H1 (cell line): ENCODE data around the gene PRMT2. TPM values are rescaled to one million over a fixed set of nuclear protein-coding genes. Genes with fewer than 3 reads are reported as not detected.

Experiments
- CTCF ChIA-PET: fragments of 300-600 bp; sonication (Branson Sonifier 250); formaldehyde crosslinking; loops from one replicate; lab custom pipeline; 2021; ENCODE audit not compliant: partially characterized antibody; lab: Charles Lee
- POLR2A ChIA-PET: fragments of 300-600 bp; sonication (Branson Sonifier 250); formaldehyde crosslinking; loops from one replicate; lab custom pipeline; 2021; ENCODE audit warnings: inconsistent platforms; ENCODE audit not compliant: partially characterized antibody; lab: Charles Lee
- DNase-seq, 2 experiments: peaks; one replicate each; pipeline versions ENCODE4 v3.0.0 to v3.0.0-alpha.2; 2010 to 2022; ENCODE audit warnings: low spot score in 2 of 2, low read depth in 1 of 2, mixed read lengths in 1 of 2
- FAIRE-seq: peaks from 2 replicates; lab custom pipeline; 2011; peaks lifted over from hg19 to GRCh38; lab: Jason Lieb, UNC
- H2AFZ ChIP-seq: 2 replicates; pipeline ENCODE4 v1.8.1; 2012; ENCODE audit warnings: low read length, inconsistent platforms
- H2AK5ac ChIP-seq: 2 replicates; pipeline ENCODE4 v1.6.1; 2013; ENCODE audit warnings: low read depth, low read length
- H2BK120ac ChIP-seq: replicated peaks from 2 replicates; pipeline ENCODE3; 2013; ENCODE audit warnings: low read depth, low read length, inconsistent platforms
- H2BK12ac ChIP-seq: 2 replicates; pipeline ENCODE4 v1.6.1; 2013; ENCODE audit warnings: low read depth, low read length
- H2BK15ac ChIP-seq: 2 replicates; pipeline ENCODE4 v1.6.1; 2013; ENCODE audit warnings: low read length
- H2BK20ac ChIP-seq: 2 replicates; pipeline ENCODE4 v1.6.1; 2013; ENCODE audit warnings: low read length
- H2BK5ac ChIP-seq: 2 replicates; pipeline ENCODE4 v1.6.1; 2013; ENCODE audit warnings: low read depth, low read length
- H3K14ac ChIP-seq: 2 replicates; pipeline ENCODE4 v1.6.1; 2013; ENCODE audit warnings: inconsistent platforms; ENCODE audit not compliant: insufficient read length
- H3K18ac ChIP-seq: 2 replicates; pipeline ENCODE4 v1.6.1; 2013; ENCODE audit warnings: low read length; ENCODE audit errors: extremely low read depth
- H3K23ac ChIP-seq: 2 replicates; pipeline ENCODE4 v1.6.1; 2013; ENCODE audit warnings: inconsistent platforms; ENCODE audit not compliant: insufficient read length
- H3K23me2 ChIP-seq: 2 replicates; pipeline ENCODE4 v1.6.1; 2013; ENCODE audit warnings: low read depth, low read length
- H3K27ac ChIP-seq: 2 replicates; pipeline ENCODE4 v1.6.1; 2011; ENCODE audit warnings: low read depth, low read length, inconsistent platforms
- H3K27me3 ChIP-seq, 4 experiments: replicated peaks in 1 of 4; 1 replicate in 1 of 4; 2 replicates in 3 of 4; pipeline versions ENCODE4 v1.6.1 to v1.8.1; 2011 to 2013; ENCODE audit warnings: low read length in 3 of 4, mild to moderate bottlenecking in 3 of 4, inconsistent platforms in 2 of 4, mixed read lengths in 2 of 4, moderate library complexity in 1 of 4; ENCODE audit not compliant: control insufficient read depth in 3 of 4, insufficient read depth in 3 of 4; ENCODE audit errors: extremely low read depth in 1 of 4
- H3K36me3 ChIP-seq, 4 experiments: 2 replicates each; pipeline versions ENCODE4 v1.6.1 to v1.8.1; 2011 to 2013; ENCODE audit warnings: mild to moderate bottlenecking in 4 of 4, low read length in 3 of 4, moderate library complexity in 2 of 4, control low read depth in 1 of 4, inconsistent platforms in 1 of 4; ENCODE audit not compliant: insufficient read depth in 4 of 4, control insufficient read depth in 2 of 4
- H3K4ac ChIP-seq: replicated peaks from 2 replicates; pipeline ENCODE3; 2013; ENCODE audit warnings: low read length, low read depth, mixed read lengths, inconsistent platforms; ENCODE audit not compliant: insufficient read length
- H3K4me1 ChIP-seq, 4 experiments: replicated peaks in 1 of 4; 1 replicate in 1 of 4; 2 replicates in 3 of 4; pipeline versions ENCODE4 v1.6.1 to v1.8.1; 2011 to 2013; ENCODE audit warnings: low read length in 3 of 4, inconsistent platforms in 2 of 4, mixed read lengths in 1 of 4; ENCODE audit not compliant: insufficient read depth in 4 of 4, control insufficient read depth in 3 of 4
- H3K4me2 ChIP-seq, 2 experiments: 2 replicates each; pipeline versions ENCODE4 v1.6.1 to v1.8.1; 2011 to 2013; ENCODE audit warnings: low read depth in 2 of 2, low read length in 2 of 2, control low read depth in 1 of 2, inconsistent platforms in 1 of 2, mild to moderate bottlenecking in 1 of 2; ENCODE audit not compliant: insufficient read depth in 1 of 2
- H3K4me3 ChIP-seq, 4 experiments: fragments of 200-600, 300-600 bp in 1 of 4; sonication (generic), shearing (Covaris generic), sonication (Bioruptor Twin) in 1 of 4; 2 replicates each; pipeline versions ENCODE4 v1.5.1 to v1.8.1; 2011 to 2016; ENCODE audit warnings: low read length in 4 of 4, low read depth in 3 of 4, control low read depth in 2 of 4, inconsistent platforms in 2 of 4, mild to moderate bottlenecking in 2 of 4, mixed read lengths in 1 of 4, moderate library complexity in 1 of 4; ENCODE audit not compliant: insufficient read depth in 2 of 4; ENCODE audit errors: extremely low read depth in 1 of 4
- H3K56ac ChIP-seq: replicated peaks from 2 replicates; pipeline ENCODE3; 2013; ENCODE audit warnings: low read depth, mild to moderate bottlenecking, mixed read lengths, low read length, inconsistent platforms; ENCODE audit not compliant: insufficient read length
- H3K79me1 ChIP-seq: 2 replicates; pipeline ENCODE4 v1.6.1; 2013; ENCODE audit warnings: low read depth, low read length, control low read depth
- H3K79me2 ChIP-seq, 2 experiments: 2 replicates each; pipeline versions ENCODE4 v1.6.1 to v1.8.1; 2012 to 2013; ENCODE audit warnings: low read length in 2 of 2, mild to moderate bottlenecking in 2 of 2, inconsistent platforms in 1 of 2; ENCODE audit not compliant: insufficient read depth in 2 of 2, control insufficient read depth in 1 of 2
- H3K9ac ChIP-seq, 4 experiments: replicated peaks in 1 of 4; 1 replicate in 1 of 4; 2 replicates in 3 of 4; pipeline versions ENCODE4 v1.6.1 to v1.8.1; 2011 to 2013; ENCODE audit warnings: low read depth in 3 of 4, low read length in 3 of 4, control low read depth in 2 of 4, mild to moderate bottlenecking in 2 of 4, moderate library complexity in 2 of 4, inconsistent platforms in 1 of 4; ENCODE audit errors: extremely low read depth in 1 of 4
- H3K9me3 ChIP-seq, 2 experiments: 2 replicates each; pipeline versions ENCODE4 v1.6.1 to v1.8.1; 2012 to 2013; ENCODE audit warnings: mild to moderate bottlenecking in 2 of 2, moderate library complexity in 2 of 2, control low read depth in 1 of 2, inconsistent platforms in 1 of 2, low read depth in 1 of 2, low read length in 1 of 2, mixed read lengths in 1 of 2; ENCODE audit not compliant: insufficient read depth in 2 of 2
- H4K20me1 ChIP-seq, 2 experiments: replicated peaks in 1 of 2; 2 replicates each; pipeline versions ENCODE3 to v1.8.1; 2011 to 2013; ENCODE audit warnings: inconsistent platforms in 2 of 2, low read length in 2 of 2, mild to moderate bottlenecking in 1 of 2; ENCODE audit not compliant: insufficient read depth in 2 of 2, control insufficient read depth in 1 of 2
- H4K5ac ChIP-seq: 2 replicates; pipeline ENCODE4 v1.6.1; 2013; ENCODE audit warnings: low read length, low read depth, mixed read lengths, inconsistent platforms; ENCODE audit not compliant: insufficient read length
- H4K8ac ChIP-seq: 2 replicates; pipeline ENCODE4 v1.8.0; 2013; ENCODE audit warnings: mild to moderate bottlenecking, moderate library complexity, low read length, inconsistent platforms; ENCODE audit not compliant: insufficient read depth; ENCODE audit errors: extremely low read depth
- H4K91ac ChIP-seq: replicated peaks from 2 replicates; pipeline ENCODE3; 2013; ENCODE audit warnings: low read length, mixed read lengths, inconsistent platforms; ENCODE audit not compliant: insufficient read length
- BACH1 ChIP-seq: IDR thresholded peaks from 2 replicates; pipeline ENCODE4 v1.6.1; 2012; ENCODE audit warnings: low read length, improper control_type of control experiment
- JUND ChIP-seq: IDR thresholded peaks from 2 replicates; pipeline ENCODE4 v1.6.1; 2011; ENCODE audit warnings: mild to moderate bottlenecking, improper control_type of control experiment, low read length
- KDM1A ChIP-seq: fragments of 200-600, 300-600 bp; sonication (generic); IDR thresholded peaks from 2 replicates; pipeline ENCODE4 v1.7.1; 2016; ENCODE audit warnings: mild to moderate bottlenecking, low read length, borderline replicate concordance
- KDM5A ChIP-seq: fragments of 200-600 bp; IDR thresholded peaks from 2 replicates; pipeline ENCODE4 v1.7.1; 2012; ENCODE audit warnings: mild to moderate bottlenecking, low read length, inconsistent platforms, mixed read lengths
- NANOG ChIP-seq: IDR thresholded peaks from 2 replicates; pipeline ENCODE4 v1.6.1; 2011; ENCODE audit warnings: low read length, low read depth, mild to moderate bottlenecking, inconsistent platforms; ENCODE audit not compliant: insufficient read depth, poor library complexity, severe bottlenecking
- NRF1 ChIP-seq: IDR thresholded peaks from 2 replicates; pipeline ENCODE4 v1.6.1; 2011; ENCODE audit warnings: mild to moderate bottlenecking, low read depth, low read length, improper control_type of control experiment
- POU5F1 ChIP-seq: IDR thresholded peaks from 2 replicates; pipeline ENCODE4 v1.6.1; 2011; ENCODE audit warnings: low read depth, mild to moderate bottlenecking, low read length, moderate library complexity
- RXRA ChIP-seq: IDR thresholded peaks from 2 replicates; pipeline ENCODE4 v1.6.1; 2011; ENCODE audit warnings: low read depth, mild to moderate bottlenecking, low read length, moderate library complexity; ENCODE audit not compliant: insufficient read depth
- SIRT6 ChIP-seq: IDR thresholded peaks from one replicate; pipeline ENCODE4 v1.7.1; 2012; ENCODE audit warnings: low read length, inconsistent platforms
- SP1 ChIP-seq: IDR thresholded peaks from 2 replicates; pipeline ENCODE4 v1.6.1; 2011; ENCODE audit warnings: low read depth, low read length
- SRF ChIP-seq: IDR thresholded peaks from 2 replicates; pipeline ENCODE4 v1.6.1; 2011; ENCODE audit warnings: mild to moderate bottlenecking, low read depth, low read length, moderate library complexity
- TAF1 ChIP-seq: IDR thresholded peaks from 2 replicates; pipeline ENCODE4 v1.6.1; 2011; ENCODE audit warnings: mild to moderate bottlenecking, low read depth, low read length
- WGBS, 2 experiments: shearing (Covaris generic) in 1 of 2; methylation state at CpG; one replicate each; pipeline versions ENCODE4 v1.1.6 to v1.1.7; 2013 to 2015; ENCODE audit warnings: low lambda C conversion rate in 2 of 2, mixed read lengths in 2 of 2, inconsistent platforms in 1 of 2, low coverage in 1 of 2, missing lambda C conversion rate in 1 of 2; ENCODE audit not compliant: insufficient replicate concordance in 2 of 2, insufficient coverage in 1 of 2, insufficient read length in 1 of 2; ENCODE audit errors: extremely low coverage in 1 of 2, missing lambda C conversion rate in 1 of 2; 5-methylcytosine and 5-hydroxymethylcytosine counted together
- polyA plus RNA-seq, 7 experiments: library from polyadenylated mRNA; depleted of rRNA in 3 of 7; stranded (reverse) in 5 of 7; unstranded in 2 of 7; fragments of >200 nt in 5 of 7; fragments of 200-250 nt in 2 of 7; gene quantifications; 1 replicate in 5 of 7; 2 replicates in 1 of 7; 4 replicates in 1 of 7; pipeline versions ENCODE4 v1.2.1 to v1.2.3, GENCODE V29; 2011 to 2013; ENCODE audit warnings: missing spikeins in 2 of 7, mixed read lengths in 2 of 7
- total RNA-seq: library from RNA; stranded (reverse); fragmentation: NEBNext Ultra II Directional; extraction: Animal tissue kit (Norgen Biotek cat#: 25700); gene quantifications from 2 replicates; pipeline ENCODE4 v1.2.1, GENCODE V29; 2021
- TF ChIP-seq, protein P1 (sequence below): IDR thresholded peaks from 2 replicates; pipeline ENCODE4 v1.6.1; 2011; ENCODE audit warnings: low read length, improper control_type of control experiment

The PRMT2 gene
- total and polyA plus RNA-seq, 2 of the 8 experiments (the other 6 are each of a cell fraction or from before 2014, with no cell fraction given) = 45.8 to 59.2 TPM

DNA sequence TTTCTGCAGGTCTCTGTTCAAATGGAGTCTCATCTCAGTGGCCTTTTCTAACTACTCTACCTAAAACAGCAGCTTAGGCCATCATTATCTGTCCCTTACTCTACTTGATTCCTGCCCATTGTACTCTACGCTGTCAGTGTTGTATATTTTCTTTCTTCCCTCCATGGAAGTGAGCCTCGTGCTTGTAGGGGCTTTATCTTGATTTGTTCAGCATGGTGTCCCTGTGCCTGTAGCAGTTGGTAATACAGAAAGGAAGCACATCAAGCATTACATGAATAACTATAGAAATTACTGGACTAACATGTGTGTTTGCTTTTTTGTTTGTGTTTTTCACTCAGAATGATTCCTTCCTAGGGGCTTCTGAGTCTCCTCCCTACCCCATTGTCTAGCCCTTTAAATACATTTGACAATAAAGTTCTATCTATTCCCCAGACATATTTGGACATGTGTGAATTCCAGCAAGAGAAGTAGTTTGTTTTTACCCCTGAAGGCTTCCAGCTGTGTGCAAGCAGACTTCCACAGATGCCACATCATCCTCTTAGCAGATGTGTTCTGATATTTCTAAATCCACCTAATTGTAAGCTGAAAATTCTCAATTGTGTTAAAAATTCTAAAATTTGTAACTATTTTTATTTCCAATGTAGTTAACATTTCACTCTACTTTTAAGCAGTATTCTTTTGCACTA, 40.3 kb downstream of the PRMT2 start:
- Histone ChIP-seq H3K79me1 (no peaks in the 10 kb centered on the region), H3K36me3 (no peaks in the 10 kb centered on the region), H2BK20ac (no peak overlapping the region), H2BK120ac (no peak overlapping the region), H3K56ac (no peak overlapping the region), H4K91ac (no peak overlapping the region), H4K20me1 (no peaks in the 10 kb centered on the region), H2BK12ac (no peak overlapping the region), H3K79me2 (no peaks in the 10 kb centered on the region), H3K4me1 (no peaks in the 10 kb centered on the region), H4K5ac (no peak overlapping the region), H3K14ac (no peak overlapping the region), H3K18ac (no peak overlapping the region), H2AFZ (no peak overlapping the region), H3K4me2 (no peak overlapping the region), H3K4ac (no peak overlapping the region), H3K4me3 (no peak overlapping the region), H4K8ac (no peak overlapping the region), H3K27me3 (peaks cover 0 to 2% (median 0%) of the 10 kb centered on the region in 4 experiments; a peak in 1 of 7 replicates), H2AK5ac (no peak overlapping the region), H2BK15ac (no peak overlapping the region), H3K9me3 (no peaks in the 10 kb centered on the region), H3K23me2 (no peaks in the 10 kb centered on the region), H2BK5ac (no peak overlapping the region), H3K27ac (no peak overlapping the region), H3K9ac (no peak overlapping the region), H3K23ac (no peak overlapping the region)
- CTCF ChIA-PET = interaction anchor here (1.1 kb wide), 1 partner anchor 11 kb away, joined by 3 read pairs; no protein-coding TSS in a partner anchor
- no peak for DNase-seq
- no peak for FAIRE-seq
- POLR2A ChIA-PET = no interaction called here
- WGBS, 2 experiments = 97% methylated on average over 2 of the region's 2 CpGs; no CpG with 5 or more reads in 1 of the 2 experiments
- TF ChIP-seq KDM1A (no peak), BACH1 (no peak), RXRA (no peak), POU5F1 (no peak), SIRT6 (no peak), NANOG (no peak), SRF (no peak), JUND (no peak), KDM5A (no peak), NRF1 (no peak), SP1 (no peak), TAF1 (no peak)
- TF ChIP-seq, protein P1, sequence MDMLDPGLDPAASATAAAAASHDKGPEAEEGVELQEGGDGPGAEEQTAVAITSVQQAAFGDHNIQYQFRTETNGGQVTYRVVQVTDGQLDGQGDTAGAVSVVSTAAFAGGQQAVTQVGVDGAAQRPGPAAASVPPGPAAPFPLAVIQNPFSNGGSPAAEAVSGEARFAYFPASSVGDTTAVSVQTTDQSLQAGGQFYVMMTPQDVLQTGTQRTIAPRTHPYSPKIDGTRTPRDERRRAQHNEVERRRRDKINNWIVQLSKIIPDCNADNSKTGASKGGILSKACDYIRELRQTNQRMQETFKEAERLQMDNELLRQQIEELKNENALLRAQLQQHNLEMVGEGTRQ = no peak
